ENCODE data around the gene TSPAN1.
"Not testable (repeated sequence)": the region's sequence is repeated elsewhere in the genome, so short reads cannot be mapped to it uniquely, and the experiment has no call there.

The TSPAN1 gene

GRCh38 chr1:46218443-46218842 is 43.6 kb downstream of the TSPAN1 start:
- DNase-seq (ENCODE audit: low read depth in 2 of 2) = no peak

- no peak for DNase-seq (ENCODE audit: low read depth in 2 of 2)
Measured at GRCh38 chr1:46219551-46220520, 44.9 kb downstream of the TSPAN1 start.

- DNase-seq (ENCODE audit: low read depth in 2 of 2) = no peak
Measured at GRCh38 chr1:46220808-46221207, 45.9 kb downstream of the TSPAN1 start.

- no peak for DNase-seq (ENCODE audit: low read depth in 2 of 2)
Measured at GRCh38 chr1:46221749-46222148, 46.9 kb downstream of the TSPAN1 start.

- not testable (repeated sequence) for DNase-seq (ENCODE audit: low read depth in 2 of 2)
Measured at GRCh38 chr1:46223055-46223454, 48.2 kb downstream of the TSPAN1 start.

- DNase-seq (ENCODE audit: low read depth in 2 of 2) = peak; percentile 21 to 49
Measured at GRCh38 chr1:46223472-46223943, 48.6 kb downstream of the TSPAN1 start.

- DNase-seq (ENCODE audit: low read depth in 2 of 2) = no peak
Measured at GRCh38 chr1:46224966-46225365, 50.1 kb downstream of the TSPAN1 start.

GRCh38 chr1:46231231-46231630 is 56.3 kb downstream of the TSPAN1 start:
- DNase-seq (ENCODE audit: low read depth in 2 of 2) = not testable (repeated sequence)

Data from stimulated activated CD4-positive, alpha-beta T cell treated with anti-CD3 and anti-CD28 coated beads, Interleukin-12 subunit alpha, Interleukin-12 subunit beta, amount 100 ng/mL, for 24 hours (primary cell).